HG02798 (cell line): ENCODE results near the gene ZNF638.
"Not testable (repeated sequence)": the region's sequence is repeated elsewhere in the genome, so short reads cannot be mapped to it uniquely, and the experiment has no call there.

Experiments
- ATAC-seq: cut with Tn5 transposase; IDR thresholded peaks from one replicate; pipeline ENCODE4 v1.9.1; 2021; ENCODE audit warnings: mild to moderate bottlenecking; ENCODE audit not compliant: unreplicated experiment, poor library complexity

The ZNF638 gene

GRCh38 chr2:71331581-71332434 lies at the start of gene ZNF638:
ZNF638 (plus strand) TSS chr2:71331782; CDS start chr2:71348955, 17,173 bp downstream.
- ATAC-seq, result peak; percentile 98

- no peak for ATAC-seq
These were observed 49.6 kb upstream of the ZNF638 start for GRCh38 chr2:71281950-71282349.

DNA sequence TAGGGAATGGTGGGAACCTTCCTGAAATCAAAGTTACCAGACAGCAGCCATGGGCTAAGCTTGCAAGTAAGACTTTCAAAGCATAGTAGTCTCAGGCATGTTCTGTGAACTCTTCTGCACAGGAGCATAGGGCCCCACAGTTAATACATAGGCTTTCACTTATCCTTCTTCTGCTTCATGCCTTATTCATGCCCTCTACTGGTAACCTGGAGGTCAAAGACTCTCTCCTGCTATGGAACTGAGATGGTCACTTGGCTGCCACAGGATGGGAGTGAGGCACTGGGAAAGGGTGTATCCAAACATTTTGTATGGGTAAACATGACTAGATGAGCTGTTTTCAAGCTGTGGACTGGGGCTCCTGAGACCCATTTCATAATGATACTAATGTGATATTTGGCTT lies 49.1 kb upstream of the ZNF638 start:
- no peak for ATAC-seq

- no peak for ATAC-seq
These were observed 48.5 kb upstream of the ZNF638 start for GRCh38 chr2:71283131-71283530.

GRCh38 chr2:71285706-71286105 lies 45.9 kb upstream of the ZNF638 start:
- no peak for ATAC-seq

GRCh38 chr2:71291398-71291797 lies 40.2 kb upstream of the ZNF638 start:
- no peak for ATAC-seq

- ATAC-seq, result no peak
These were observed 39.4 kb upstream of the ZNF638 start for GRCh38 chr2:71292159-71292558.

GRCh38 chr2:71298914-71299313 lies 32.7 kb upstream of the ZNF638 start:
- ATAC-seq, result no peak

- no peak for ATAC-seq
These were observed 32.1 kb upstream of the ZNF638 start for GRCh38 chr2:71299507-71299906.

GRCh38 chr2:71303849-71304248 lies 27.7 kb upstream of the ZNF638 start:
- ATAC-seq, result no peak

GRCh38 chr2:71306762-71307161 lies 24.8 kb upstream of the ZNF638 start:
- ATAC-seq, result no peak

GRCh38 chr2:71313016-71313766 lies 18.4 kb upstream of the ZNF638 start:
- no peak for ATAC-seq

DNA sequence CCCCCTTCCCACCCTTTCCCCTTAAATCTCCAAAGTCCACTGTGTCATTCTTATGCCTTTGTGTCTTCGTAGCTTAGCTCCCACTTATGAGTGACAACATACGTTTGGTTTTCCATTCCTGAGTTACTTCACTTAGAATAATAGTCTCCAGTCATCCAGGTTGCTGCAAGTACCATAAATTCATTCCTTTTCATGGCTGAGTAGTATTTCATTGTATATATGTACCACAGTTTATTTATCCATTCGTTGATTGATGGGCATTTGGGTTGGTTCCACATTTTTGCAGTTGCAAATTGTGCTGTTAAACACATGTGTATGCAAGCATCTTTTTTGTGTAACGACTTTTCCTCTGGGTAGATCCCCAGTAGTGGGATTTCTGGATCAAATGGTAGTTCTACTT lies 14.5 kb upstream of the ZNF638 start:
- no peak for ATAC-seq

DNA sequence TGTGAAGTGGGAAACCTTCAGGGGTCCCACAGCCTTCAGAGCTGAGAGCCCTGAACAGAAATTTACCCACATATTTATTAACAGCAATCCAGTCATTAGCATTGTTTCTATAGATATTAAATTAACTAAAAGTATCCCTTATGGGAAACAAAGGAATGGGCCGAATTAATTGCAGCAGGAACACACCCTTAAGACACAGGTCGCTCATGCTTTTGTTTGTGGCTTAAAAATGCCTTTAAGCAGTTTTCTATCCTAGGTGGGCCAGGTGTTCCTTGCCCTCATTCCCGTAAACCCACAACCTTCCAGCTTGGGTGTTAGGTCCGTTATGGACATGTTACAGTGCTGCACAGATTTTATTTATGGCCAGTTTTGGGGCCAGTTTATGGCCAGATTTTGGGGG lies 13.7 kb upstream of the ZNF638 start:
- ATAC-seq, result not testable (repeated sequence)

DNA sequence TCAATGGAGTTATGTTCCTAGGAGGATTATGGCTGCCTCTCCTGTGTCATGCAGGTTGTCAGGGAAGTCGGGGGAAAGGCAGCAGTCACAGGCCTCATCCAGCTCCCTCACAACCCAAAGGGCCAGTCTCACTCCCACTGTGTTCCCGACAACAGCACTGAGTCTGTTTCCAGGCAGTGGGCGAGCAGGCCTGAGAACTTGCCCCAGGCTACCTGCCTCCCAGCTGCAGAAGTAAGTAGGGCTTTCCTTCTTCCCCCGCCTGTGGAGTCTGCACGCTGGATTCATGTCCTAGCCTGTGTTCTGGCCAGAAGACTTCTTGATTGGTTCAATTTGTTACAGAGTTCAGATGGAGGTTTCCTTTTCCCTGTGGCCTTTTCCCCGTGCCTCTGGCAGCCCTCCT lies 8.2 kb upstream of the ZNF638 start:
- no peak for ATAC-seq

DNA sequence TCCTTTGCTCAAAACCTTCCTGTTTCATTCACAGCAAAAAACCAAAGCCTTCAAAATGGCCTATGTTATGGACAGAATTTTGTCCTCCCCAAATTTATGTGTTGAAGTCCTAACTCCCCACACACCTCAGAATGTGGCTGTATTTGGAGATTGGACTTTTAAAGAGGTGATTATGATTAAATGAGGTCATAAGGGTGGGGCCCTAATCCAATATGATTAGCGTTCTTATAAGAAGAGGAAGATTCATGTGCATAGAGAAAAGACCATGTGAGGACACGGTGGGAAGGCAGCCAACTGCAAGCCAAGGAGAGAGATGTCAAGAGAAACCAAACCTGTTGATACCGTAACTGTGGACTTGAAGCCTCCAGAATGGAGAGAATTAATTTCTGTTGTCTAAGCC lies 4.6 kb upstream of the ZNF638 start:
- ATAC-seq, result no peak

DNA sequence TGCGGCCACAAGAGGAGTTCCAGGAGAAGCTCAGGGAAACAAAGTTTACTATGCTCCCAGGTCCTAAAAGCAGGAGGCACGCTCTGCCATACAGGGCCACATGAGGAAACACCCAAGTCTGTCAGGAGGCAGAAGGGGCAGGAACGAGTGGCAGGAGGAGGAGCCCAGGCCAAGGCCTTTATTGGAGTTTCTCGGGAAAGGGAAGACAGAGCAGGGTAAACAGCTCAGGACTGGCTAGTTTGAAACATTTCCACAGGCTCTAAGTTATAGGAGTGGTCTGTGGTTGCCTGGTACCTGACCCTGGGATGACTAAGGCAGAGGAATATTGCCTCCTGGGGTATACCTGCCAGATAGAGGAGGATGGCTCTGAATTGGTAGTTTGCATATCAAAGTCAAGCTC lies 3.7 kb upstream of the ZNF638 start:
- no peak for ATAC-seq

DNA sequence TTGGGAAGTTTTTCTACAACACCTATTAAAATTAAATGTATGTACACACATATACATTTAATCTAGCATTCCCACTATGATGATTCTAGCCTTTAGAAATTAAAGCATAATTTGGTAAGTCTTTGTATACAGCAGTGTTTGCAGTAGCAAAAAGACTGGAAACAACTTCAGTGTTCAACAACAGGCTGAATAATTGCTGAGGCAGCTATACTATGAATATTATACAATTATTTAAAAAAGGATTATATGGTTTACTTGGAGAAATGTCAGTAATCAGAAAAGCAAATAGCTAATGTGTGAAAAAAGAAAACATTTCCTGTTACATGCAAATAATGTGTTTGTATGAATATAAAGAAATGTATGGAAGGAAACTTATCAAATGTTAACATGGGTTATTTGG lies 1.4 kb upstream of the ZNF638 start:
- ATAC-seq, result no peak

DNA sequence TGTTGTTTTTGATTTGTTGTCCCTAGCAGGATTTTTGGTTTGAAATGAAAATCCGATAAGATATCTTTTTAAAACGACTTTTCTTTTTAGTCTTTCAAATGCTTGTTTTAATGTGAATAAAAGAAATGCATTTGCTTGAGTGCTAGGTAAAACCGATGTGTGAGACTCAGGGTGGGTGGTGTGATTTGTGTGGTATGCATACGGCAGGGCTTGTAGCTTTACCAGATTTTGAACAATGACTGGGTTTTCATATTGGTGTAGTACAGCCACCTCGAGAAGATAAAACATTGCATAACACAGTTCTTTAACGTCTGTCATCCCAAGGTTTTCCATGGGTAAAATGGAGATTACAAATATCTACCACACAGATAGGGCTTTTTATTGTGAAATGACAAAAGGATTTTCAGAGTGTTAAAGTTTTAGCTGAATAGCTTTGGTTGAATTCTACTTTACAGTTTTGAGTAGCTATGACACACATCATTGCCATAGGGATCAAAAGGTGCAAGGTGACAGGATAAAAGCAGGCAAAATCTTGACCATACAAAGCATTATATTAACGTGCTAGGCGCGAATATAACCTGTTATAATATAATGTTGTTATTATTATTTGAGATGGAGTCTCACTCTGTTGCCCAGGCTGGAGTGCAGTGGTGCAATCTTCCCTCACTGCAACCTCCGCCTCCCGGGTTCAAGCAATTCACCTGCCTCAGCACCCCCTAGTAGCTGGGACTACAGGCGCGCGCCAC lies 824 bp upstream of the ZNF638 start:
- ATAC-seq, result no peak

- not testable (repeated sequence) for ATAC-seq
These were observed 326 bp upstream of the ZNF638 start for GRCh38 chr2:71331331-71331580.

DNA sequence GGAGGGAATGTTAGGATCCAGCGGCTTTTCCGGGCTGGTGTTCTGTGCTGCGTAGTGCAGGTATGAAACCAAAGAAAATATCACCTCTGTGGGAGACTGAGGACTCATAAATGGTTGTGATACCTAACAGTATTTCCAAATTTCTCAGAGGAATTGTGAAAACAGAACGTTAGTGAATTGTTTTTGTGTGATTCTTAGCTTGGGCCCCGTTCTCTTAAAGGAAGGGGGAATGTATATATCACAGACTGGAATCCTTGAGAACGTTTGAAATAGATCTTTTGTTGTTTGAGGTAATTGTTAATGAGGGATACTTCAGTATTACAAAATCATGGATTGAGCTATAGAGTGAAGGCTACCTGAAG lies 834 bp downstream of the ZNF638 start:
- ATAC-seq, result no peak
